ENCODE results near the gene CXXC1. TPM values are rescaled to one million over a fixed set of nuclear protein-coding genes. Genes with fewer than 3 reads are reported as not detected.
A peak's percentile ranks its signal among the peaks of the same experiment; 100 is the strongest.

CXXC1 gene
- total RNA-seq, 6 donors from 2014 or later, result 49.6 to 247 (median 85.4) TPM

- H3K36me3 ChIP-seq, result peaks cover 13 to 43% (median 33%) of the 10 kb centered on the region in 4 donors
- peak overlapping the region; percentile 52 to 85 (median 82) for H3K27ac ChIP-seq
- ATAC-seq (ENCODE audit: low FRiP score in 2 of 2) (peak; percentile 90 to 93), DNase-seq (peak; percentile 88 to 97)
- H3K4me3 ChIP-seq, result peak overlapping the region; percentile 42 to 62 (median 55)
- TF ChIP-seq POLR2A (IDR thresholded peaks at IDR 0.05), result peak in 1 of 4 donors; percentile 44
- peak; percentile 73 to 84 (median 78) for TF ChIP-seq CTCF (IDR thresholded peaks at IDR 0.05)
- TF ChIP-seq POLR2AphosphoS5 (IDR thresholded peaks at IDR 0.05), result no peak
- no peaks in the 10 kb centered on the region for H3K27me3 ChIP-seq
- peaks cover 4 to 18% (median 12%) of the 10 kb centered on the region in 4 donors for H3K4me1 ChIP-seq
- 15 to 18% methylated on average over 33 to 49 of the region's 56 CpGs for WGBS, 2 donors
- no peaks in the 10 kb centered on the region for H3K9me3 ChIP-seq
Observed at GRCh38 chr18:50268022-50268747, 19.3 kb downstream of the CXXC1 start.

DNA sequence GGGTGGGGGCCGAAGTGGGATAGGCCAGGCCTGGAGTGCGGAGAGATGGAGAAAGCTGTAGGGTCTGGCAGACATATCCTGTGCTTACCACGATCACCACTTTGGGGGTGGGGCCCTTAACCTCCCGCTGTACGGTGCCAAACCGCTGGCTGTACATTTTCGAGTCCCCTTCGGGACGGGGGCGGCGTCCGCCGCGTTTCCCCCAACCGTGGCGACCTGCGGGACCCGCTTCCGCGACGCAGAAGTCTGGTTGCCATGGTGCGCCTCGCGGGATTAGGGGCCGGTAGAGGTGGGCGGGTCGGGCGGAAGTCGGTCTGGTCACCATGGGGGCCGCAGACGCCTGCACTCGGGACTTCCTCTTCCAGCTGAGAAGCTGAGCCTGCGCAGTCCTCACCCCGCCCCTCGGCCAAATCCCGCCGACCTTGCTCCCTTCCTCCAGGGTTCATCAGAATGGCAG is 21.2 kb downstream of the CXXC1 start, which contains the start of gene CFAP53:
CFAP53 (minus strand) TSS at position 248 of the 457 bp plus-strand sequence; CDS start at position 157, 91 bp downstream.
- peaks cover 4 to 18% (median 12%) of the 10 kb centered on the region in 4 donors for H3K4me1 ChIP-seq
- H3K36me3 ChIP-seq, result peaks cover 0 to 24% (median 16%) of the 10 kb centered on the region in 4 donors
- DNase-seq (peak; percentile 95 to 96), ATAC-seq (ENCODE audit: low FRiP score in 2 of 2) (peak; percentile 95 to 98)
- H3K4me3 ChIP-seq, result peak within 1 kb of the TSS; percentile 37 to 83 (median 73)
- TF ChIP-seq EP300 (IDR thresholded peaks at IDR 0.05), result no peak
- TF ChIP-seq CTCF (IDR thresholded peaks at IDR 0.05), result no peak
- TF ChIP-seq POLR2A (IDR thresholded peaks at IDR 0.05), result peak in 2 of 4 donors; percentile 31 to 56
- TF ChIP-seq POLR2AphosphoS5 (IDR thresholded peaks at IDR 0.05), result peak in 1 of 2 donors; percentile 41
- H3K27ac ChIP-seq, result peak within 1 kb of the TSS in 2 of 4 donors; percentile 47 to 49
- WGBS, 2 donors, result 1 to 4% methylated on average over 7 to 16 of the region's 37 CpGs
- H3K9me3 ChIP-seq, result no peaks in the 10 kb centered on the region
- no peaks in the 10 kb centered on the region for H3K27me3 ChIP-seq

DNA sequence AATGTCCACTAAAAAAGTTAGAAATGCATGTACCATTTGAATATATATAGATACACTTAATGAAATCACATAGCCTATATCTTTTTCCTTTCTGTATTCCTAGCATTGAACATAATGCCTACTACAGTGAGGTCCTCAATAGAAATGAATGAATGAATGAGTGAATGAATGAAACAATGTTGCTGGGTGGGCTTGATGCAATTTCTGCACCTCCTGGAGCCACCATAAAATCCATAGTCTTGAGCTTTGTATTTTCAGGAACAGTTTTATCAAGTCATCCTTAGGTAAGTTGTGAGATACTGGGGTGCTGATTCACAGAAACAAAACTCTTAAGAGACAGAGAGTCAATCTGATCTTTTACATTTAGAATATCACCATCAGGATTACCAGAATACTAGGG is 24.5 kb downstream of the CXXC1 start:
- no peak for TF ChIP-seq CTCF (IDR thresholded peaks at IDR 0.05)
- no peak for TF ChIP-seq POLR2AphosphoS5 (IDR thresholded peaks at IDR 0.05)
- TF ChIP-seq POLR2A (IDR thresholded peaks at IDR 0.05), result no peak
- no peak for TF ChIP-seq EP300 (IDR thresholded peaks at IDR 0.05)
- DNase-seq (no peak), ATAC-seq (ENCODE audit: low FRiP score in 2 of 2) (no peak)
- Histone ChIP-seq H3K27me3 (no peaks in the 10 kb centered on the region), H3K4me1 (peaks cover 4 to 17% (median 12%) of the 10 kb centered on the region in 4 donors), H3K27ac (no peak overlapping the region), H3K9me3 (no peaks in the 10 kb centered on the region), H3K4me3 (no peak overlapping the region), H3K36me3 (no peaks in the 10 kb centered on the region)

DNA sequence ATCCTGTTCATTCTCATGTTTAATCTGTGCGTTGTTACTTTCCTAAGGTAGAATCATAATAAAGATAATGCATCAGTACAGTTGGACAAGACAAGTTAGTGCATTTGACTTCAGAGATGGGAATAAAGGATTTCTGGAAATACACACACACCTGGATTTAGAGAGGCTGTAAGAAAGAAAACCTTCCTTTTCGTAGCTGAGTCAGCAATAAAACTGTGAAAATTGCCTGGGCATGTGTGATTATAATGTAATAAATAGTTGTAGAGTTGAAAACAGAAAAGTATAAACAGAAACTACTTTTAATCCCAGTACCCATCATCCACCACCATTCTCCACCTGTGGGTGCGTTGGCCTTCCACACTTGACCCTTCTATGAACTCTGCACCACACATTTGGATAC is 36.6 kb downstream of the CXXC1 start:
- no peak for ATAC-seq (ENCODE audit: low FRiP score in 2 of 2)
- H3K27ac ChIP-seq, result no peak overlapping the region
- H3K4me3 ChIP-seq, result no peak overlapping the region
- no peaks in the 10 kb centered on the region for H3K9me3 ChIP-seq
- no peaks in the 10 kb centered on the region for H3K4me1 ChIP-seq
- no peaks in the 10 kb centered on the region for H3K36me3 ChIP-seq
- H3K27me3 ChIP-seq, result no peaks in the 10 kb centered on the region
- 78 to 80% methylated on average over 3 of the region's 3 CpGs for WGBS, 2 donors
- no peak for TF ChIP-seq POLR2A (IDR thresholded peaks at IDR 0.05)
- TF ChIP-seq POLR2AphosphoS5 (IDR thresholded peaks at IDR 0.05), result no peak
- no peak for TF ChIP-seq CTCF (IDR thresholded peaks at IDR 0.05)
- TF ChIP-seq EP300 (IDR thresholded peaks at IDR 0.05), result no peak
- DNase-seq, result no peak

All from upper lobe of left lung (tissue), 6 donors.